Esophagus muscularis mucosa (tissue), 3 donors: ENCODE data around the gene UBE2G2.

ENCODE experiments used
- CTCF ChIP-seq, 3 experiments: fragments of 200-600 bp in 2 of 3; fragments of 450-650 bp in 1 of 3; sonication (generic) in 2 of 3; IDR thresholded peaks; one replicate each; pipeline ENCODE4 v1.5.1; 2017 to 2019; ENCODE audit warnings: antibody characterized with exemption in 3 of 3, mild to moderate bottlenecking in 2 of 3, moderate library complexity in 1 of 3
- POLR2A ChIP-seq: fragments of 450-650 bp; IDR thresholded peaks from one replicate; pipeline ENCODE4 v1.6.1; 2017; ENCODE audit warnings: antibody characterized with exemption, moderate library complexity, mild to moderate bottlenecking, low read depth
- POLR2AphosphoS5 ChIP-seq, 2 donors: sonication (generic); formaldehyde crosslinking; IDR thresholded peaks; one replicate each; pipeline ENCODE4 v1.6.1; 2017; ENCODE audit warnings: antibody characterized with exemption in 2 of 2

DNA sequence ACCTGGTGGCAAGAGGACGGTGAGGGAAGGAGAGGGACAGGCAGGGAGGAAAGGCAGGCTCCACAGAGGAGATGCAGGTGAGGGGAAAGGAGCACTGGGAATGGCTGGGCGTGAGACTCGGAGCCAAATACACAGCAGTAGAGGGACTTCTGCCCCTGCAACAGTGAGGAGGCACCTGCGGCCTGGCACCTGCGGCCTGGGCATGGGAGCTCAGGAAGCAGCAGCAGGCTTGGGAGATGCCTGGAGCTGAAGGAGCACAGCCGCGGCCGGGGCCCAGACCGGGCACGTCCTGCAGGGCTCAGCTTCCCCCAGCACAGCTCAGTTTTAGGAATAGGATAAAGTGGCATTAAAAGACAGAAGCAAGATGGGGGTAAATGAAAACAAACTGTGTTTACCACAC lies 69.4 kb downstream of the UBE2G2 start:
- TF ChIP-seq POLR2AphosphoS5 (IDR thresholded peaks at IDR 0.05) (no peak), CTCF (IDR thresholded peaks at IDR 0.05) (no peak), POLR2A (no peak)
